ENCODE measurements around the gene ACP1. TPM values are rescaled to one million over a fixed set of nuclear protein-coding genes. Genes with fewer than 3 reads are reported as not detected.

Gene ACP1
- total RNA-seq, 3 donors from 2014 or later = 84.0 to 109 (median 84.2) TPM

DNA sequence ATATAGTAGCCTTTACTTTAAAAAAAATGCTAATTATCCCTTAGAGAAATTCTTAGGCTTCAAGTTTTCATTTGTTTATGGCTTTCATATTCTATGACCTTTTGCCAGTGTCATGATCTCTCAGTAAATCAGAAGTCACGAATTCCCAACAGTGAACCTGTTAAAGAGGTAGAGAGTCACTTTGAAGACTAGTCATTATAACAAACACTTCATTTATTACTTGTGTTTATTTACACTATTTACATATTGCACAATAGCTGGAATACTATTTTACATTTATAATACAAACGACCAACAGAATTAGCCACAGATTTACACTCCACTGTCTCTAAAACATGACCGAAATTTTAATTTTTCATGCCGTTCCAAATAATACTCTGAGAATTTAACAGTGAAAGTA is 14.6 kb downstream of the ACP1 start:
- no peaks in the 10 kb centered on the region for H3K4me1 ChIP-seq
- no peaks in the 10 kb centered on the region for H3K27me3 ChIP-seq
- intact Hi-C loops (cut with DNase I; ENCODE audit: low total_unique reads) = no loop called here
- H3K36me3 ChIP-seq = peaks cover 6% of the 10 kb centered on the region
- H3K27ac ChIP-seq = no peak overlapping the region
- TF ChIP-seq POLR2AphosphoS5 (IDR thresholded peaks at IDR 0.05) (no peak), POLR2A (IDR thresholded peaks at IDR 0.05) (no peak)
- TF ChIP-seq, protein P1, sequence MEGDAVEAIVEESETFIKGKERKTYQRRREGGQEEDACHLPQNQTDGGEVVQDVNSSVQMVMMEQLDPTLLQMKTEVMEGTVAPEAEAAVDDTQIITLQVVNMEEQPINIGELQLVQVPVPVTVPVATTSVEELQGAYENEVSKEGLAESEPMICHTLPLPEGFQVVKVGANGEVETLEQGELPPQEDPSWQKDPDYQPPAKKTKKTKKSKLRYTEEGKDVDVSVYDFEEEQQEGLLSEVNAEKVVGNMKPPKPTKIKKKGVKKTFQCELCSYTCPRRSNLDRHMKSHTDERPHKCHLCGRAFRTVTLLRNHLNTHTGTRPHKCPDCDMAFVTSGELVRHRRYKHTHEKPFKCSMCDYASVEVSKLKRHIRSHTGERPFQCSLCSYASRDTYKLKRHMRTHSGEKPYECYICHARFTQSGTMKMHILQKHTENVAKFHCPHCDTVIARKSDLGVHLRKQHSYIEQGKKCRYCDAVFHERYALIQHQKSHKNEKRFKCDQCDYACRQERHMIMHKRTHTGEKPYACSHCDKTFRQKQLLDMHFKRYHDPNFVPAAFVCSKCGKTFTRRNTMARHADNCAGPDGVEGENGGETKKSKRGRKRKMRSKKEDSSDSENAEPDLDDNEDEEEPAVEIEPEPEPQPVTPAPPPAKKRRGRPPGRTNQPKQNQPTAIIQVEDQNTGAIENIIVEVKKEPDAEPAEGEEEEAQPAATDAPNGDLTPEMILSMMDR (IDR thresholded peaks at IDR 0.05) = no peak
- DNase-seq (ENCODE audit: low spot score in 2 of 2) = no peak
- H3K4me3 ChIP-seq = no peak overlapping the region
- no peaks in the 10 kb centered on the region for H3K9me3 ChIP-seq

DNA sequence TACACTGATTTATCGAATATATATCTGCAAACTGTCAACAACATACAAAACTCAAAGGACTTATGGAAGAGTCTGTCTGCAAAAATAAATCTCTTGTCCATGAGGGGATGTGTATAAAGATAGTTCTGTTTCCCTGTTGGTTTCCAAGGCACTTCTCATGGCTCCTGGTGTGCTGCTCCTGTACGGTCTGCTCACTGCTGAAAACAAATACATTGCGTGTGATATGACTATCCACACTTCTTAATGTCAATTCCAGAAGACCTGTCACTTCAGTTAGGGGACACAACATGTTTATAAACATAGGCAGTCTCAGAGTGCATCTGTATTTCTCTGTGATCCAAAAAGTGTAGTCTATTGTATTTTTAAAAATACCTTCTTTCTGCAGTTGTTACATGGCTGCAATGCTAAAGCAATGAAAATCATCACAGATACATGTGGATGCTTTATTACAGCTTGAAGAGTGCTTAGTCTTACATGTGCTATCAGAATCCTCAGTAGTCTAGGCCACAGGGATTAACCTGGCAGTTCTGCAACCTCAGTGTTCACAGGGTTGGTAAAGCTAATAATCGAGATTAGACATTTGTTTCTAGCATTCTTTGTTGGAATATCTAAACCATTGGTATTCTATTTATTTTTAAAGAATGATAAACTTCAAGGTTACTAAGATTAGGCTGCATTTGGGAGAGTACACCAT is 15.4 kb downstream of the ACP1 start:
- Histone ChIP-seq H3K9me3 (no peaks in the 10 kb centered on the region), H3K4me1 (no peaks in the 10 kb centered on the region), H3K27ac (no peak overlapping the region), H3K36me3 (peaks cover 6% of the 10 kb centered on the region), H3K4me3 (no peak overlapping the region), H3K27me3 (no peaks in the 10 kb centered on the region)
- DNase-seq (ENCODE audit: low spot score in 2 of 2) = no peak
- TF ChIP-seq POLR2A (IDR thresholded peaks at IDR 0.05) (no peak), POLR2AphosphoS5 (IDR thresholded peaks at IDR 0.05) (no peak)
- TF ChIP-seq, protein P1 (IDR thresholded peaks at IDR 0.05) = no peak
- intact Hi-C loops (cut with DNase I; ENCODE audit: low total_unique reads) = no loop called here

DNA sequence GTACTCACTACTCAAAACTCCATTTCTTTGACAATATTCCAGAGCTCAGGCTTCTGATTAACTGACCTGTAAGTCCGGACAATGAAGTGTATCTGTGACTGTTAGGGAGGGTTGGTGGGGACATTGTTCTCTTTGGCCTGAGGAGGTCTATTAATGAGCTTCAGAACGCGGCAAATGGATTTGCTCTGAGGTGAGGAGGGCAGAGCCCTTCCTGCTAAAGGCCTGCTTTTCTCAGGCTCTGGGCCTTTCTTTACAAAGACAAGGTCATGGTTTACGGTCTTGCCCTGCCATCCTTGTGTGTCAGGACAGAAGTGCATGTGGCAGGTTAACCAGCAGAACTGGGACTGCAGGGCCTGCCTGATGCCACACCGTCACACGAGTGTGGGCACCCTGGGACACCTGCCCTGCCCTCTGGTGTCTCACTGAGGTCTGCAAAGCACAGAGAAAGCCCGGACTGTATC is 15.9 kb downstream of the ACP1 start:
- DNase-seq (ENCODE audit: low spot score in 2 of 2) = no peak
- H3K9me3 ChIP-seq = no peaks in the 10 kb centered on the region
- H3K4me3 ChIP-seq = no peak overlapping the region
- peaks cover 6% of the 10 kb centered on the region for H3K36me3 ChIP-seq
- TF ChIP-seq, protein P1 (IDR thresholded peaks at IDR 0.05) = no peak
- TF ChIP-seq POLR2A (IDR thresholded peaks at IDR 0.05) = no peak
- TF ChIP-seq POLR2AphosphoS5 (IDR thresholded peaks at IDR 0.05) = no peak
- H3K4me1 ChIP-seq = no peaks in the 10 kb centered on the region
- H3K27me3 ChIP-seq = no peaks in the 10 kb centered on the region
- no peak overlapping the region for H3K27ac ChIP-seq
- intact Hi-C loops (cut with DNase I; ENCODE audit: low total_unique reads) = no loop called here

DNA sequence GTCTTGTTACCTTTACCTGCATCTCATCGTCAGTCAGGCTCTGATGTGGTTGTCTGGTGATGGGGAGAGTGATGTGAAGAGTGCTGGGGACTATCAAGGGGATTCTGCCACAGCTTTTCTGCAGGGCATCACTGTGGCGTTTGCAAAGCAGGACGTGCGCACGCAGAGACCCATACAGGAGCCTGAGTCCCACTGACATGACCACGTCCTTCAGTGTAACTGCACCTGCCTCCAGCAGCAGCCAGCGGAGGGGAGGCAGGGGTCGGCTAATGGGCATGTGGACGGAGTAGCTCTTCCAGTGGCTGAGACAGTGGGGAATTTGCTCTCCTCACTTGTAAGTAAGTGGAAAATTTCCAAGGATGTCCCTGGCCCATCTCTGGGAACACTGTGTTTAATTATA is 16.6 kb downstream of the ACP1 start:
- Histone ChIP-seq H3K9me3 (no peaks in the 10 kb centered on the region), H3K4me1 (no peaks in the 10 kb centered on the region), H3K27me3 (peaks cover 0 to 4% of the 10 kb centered on the region in 2 donors), H3K27ac (no peak overlapping the region), H3K36me3 (peaks cover 6% of the 10 kb centered on the region), H3K4me3 (no peak overlapping the region)
- DNase-seq (ENCODE audit: low spot score in 2 of 2) = no peak
- TF ChIP-seq POLR2AphosphoS5 (IDR thresholded peaks at IDR 0.05) = no peak
- TF ChIP-seq, protein P1 (IDR thresholded peaks at IDR 0.05) = no peak
- TF ChIP-seq POLR2A (IDR thresholded peaks at IDR 0.05) = no peak
- intact Hi-C loops (cut with DNase I; ENCODE audit: low total_unique reads) = no loop called here

DNA sequence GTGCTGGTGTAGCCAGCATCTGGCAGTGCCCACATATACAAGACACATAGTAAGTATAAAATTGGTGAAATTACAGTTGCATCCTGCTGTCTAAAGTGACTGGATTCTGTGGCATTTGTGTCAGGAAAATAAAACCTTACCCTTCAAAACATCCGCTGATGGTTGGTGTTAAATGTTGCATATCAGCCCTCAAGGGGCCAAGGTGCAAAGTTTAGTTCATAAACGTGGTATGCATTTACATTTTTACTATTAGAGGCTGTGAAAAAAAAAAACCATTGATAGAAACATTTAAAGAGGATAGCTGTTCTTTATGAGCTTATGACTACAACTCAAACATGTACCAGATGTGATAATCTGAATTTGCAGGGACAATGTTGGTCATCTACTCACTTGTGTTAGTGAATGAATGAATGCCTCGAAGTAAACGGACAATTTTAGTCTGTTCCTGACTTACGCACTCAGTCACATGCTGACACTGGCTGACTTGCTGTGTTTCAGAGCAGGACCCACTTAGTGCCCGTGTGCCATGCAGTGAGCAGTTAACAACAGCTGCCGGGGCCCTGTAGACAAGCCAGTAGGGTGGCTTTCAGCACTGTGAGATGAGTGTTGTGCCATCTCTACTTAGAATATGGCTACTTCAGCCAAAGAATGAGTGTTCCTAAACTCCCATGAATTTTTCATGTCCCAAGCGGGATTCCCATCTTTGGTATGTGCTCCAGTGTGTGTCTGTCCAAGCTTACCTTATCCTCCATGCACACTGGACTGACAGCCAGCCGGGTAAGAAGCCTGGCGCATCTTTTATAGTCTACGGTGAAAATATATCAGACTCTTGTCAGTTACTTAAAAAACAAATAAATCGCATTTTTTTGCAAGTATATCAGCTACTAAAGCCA is 17.9 kb downstream of the ACP1 start:
- peaks cover 0 to 10% of the 10 kb centered on the region in 2 donors for H3K27me3 ChIP-seq
- intact Hi-C loops (cut with DNase I; ENCODE audit: low total_unique reads) = no loop called here
- no peak for TF ChIP-seq POLR2AphosphoS5 (IDR thresholded peaks at IDR 0.05)
- no peak for TF ChIP-seq POLR2A (IDR thresholded peaks at IDR 0.05)
- TF ChIP-seq, protein P1 (IDR thresholded peaks at IDR 0.05) = no peak
- H3K36me3 ChIP-seq = peaks cover 6% of the 10 kb centered on the region
- H3K4me1 ChIP-seq = no peaks in the 10 kb centered on the region
- no peaks in the 10 kb centered on the region for H3K9me3 ChIP-seq
- H3K4me3 ChIP-seq = no peak overlapping the region
- no peak for DNase-seq (ENCODE audit: low spot score in 2 of 2)
- H3K27ac ChIP-seq = no peak overlapping the region

Data from breast epithelium (tissue), 4 donors.